ENCODE measurements around the gene CLCN6.

GRCh38 chr1:11838349-11839272 lies 32.6 kb downstream of the CLCN6 start:
- TF ChIP-seq GATA2 (IDR thresholded peaks at IDR 0.05; ENCODE audit: low read depth, low read length) (no peak), GATA3 (IDR thresholded peaks at IDR 0.05; ENCODE audit: low read depth, low read length) (no peak)

All from SH-SY5Y (cell line).